Measurements from ENCODE around the gene KCNN2.

GRCh38 chr5:114362197-114362976 lies 517 bp downstream of the KCNN2 start:
- TF ChIP-seq TAF1 (IDR thresholded peaks at IDR 0.05; ENCODE audit: low read depth, low read length) (no peak), TAF7 (optimal IDR thresholded peaks at IDR 0.05; ENCODE audit: borderline replicate concordance, low read depth, low read length) (no peak), JUN (IDR thresholded peaks at IDR 0.05; ENCODE audit: low read depth, low read length) (no peak), RNF2 (IDR thresholded peaks at IDR 0.05; ENCODE audit: borderline replicate concordance, low read depth, low read length, missing control alignments, poor library complexity, severe bottlenecking) (no peak)
- TF ChIP-seq, protein P1, sequence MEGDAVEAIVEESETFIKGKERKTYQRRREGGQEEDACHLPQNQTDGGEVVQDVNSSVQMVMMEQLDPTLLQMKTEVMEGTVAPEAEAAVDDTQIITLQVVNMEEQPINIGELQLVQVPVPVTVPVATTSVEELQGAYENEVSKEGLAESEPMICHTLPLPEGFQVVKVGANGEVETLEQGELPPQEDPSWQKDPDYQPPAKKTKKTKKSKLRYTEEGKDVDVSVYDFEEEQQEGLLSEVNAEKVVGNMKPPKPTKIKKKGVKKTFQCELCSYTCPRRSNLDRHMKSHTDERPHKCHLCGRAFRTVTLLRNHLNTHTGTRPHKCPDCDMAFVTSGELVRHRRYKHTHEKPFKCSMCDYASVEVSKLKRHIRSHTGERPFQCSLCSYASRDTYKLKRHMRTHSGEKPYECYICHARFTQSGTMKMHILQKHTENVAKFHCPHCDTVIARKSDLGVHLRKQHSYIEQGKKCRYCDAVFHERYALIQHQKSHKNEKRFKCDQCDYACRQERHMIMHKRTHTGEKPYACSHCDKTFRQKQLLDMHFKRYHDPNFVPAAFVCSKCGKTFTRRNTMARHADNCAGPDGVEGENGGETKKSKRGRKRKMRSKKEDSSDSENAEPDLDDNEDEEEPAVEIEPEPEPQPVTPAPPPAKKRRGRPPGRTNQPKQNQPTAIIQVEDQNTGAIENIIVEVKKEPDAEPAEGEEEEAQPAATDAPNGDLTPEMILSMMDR (IDR thresholded peaks at IDR 0.05; ENCODE audit: control extremely low read depth in 1 of 3, insufficient read depth in 1 of 3, low read depth in 1 of 3, low read length in 3 of 3): no peak
